Measurements from ENCODE around the gene P3H4.

DNA sequence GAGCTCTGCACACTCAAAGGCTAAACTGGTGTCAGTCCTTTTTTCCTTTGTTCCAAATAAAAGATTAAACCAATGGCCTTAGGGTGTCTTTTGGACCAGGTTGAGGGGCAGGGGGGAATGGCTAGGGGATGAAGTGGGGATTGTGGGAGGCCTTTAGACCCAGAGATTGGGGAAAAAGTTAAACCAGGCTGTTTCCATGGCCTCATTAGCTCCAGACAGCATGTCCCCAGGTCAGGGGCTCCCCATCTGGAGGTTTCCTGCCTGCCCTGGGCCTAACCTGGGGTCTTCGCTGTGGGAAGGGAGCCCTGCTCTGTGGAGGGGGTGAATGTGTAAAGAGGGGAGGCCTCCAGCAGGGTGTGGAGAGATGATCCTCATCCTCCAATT lies 11.4 kb upstream of the P3H4 start:
- TF ChIP-seq, protein P1, sequence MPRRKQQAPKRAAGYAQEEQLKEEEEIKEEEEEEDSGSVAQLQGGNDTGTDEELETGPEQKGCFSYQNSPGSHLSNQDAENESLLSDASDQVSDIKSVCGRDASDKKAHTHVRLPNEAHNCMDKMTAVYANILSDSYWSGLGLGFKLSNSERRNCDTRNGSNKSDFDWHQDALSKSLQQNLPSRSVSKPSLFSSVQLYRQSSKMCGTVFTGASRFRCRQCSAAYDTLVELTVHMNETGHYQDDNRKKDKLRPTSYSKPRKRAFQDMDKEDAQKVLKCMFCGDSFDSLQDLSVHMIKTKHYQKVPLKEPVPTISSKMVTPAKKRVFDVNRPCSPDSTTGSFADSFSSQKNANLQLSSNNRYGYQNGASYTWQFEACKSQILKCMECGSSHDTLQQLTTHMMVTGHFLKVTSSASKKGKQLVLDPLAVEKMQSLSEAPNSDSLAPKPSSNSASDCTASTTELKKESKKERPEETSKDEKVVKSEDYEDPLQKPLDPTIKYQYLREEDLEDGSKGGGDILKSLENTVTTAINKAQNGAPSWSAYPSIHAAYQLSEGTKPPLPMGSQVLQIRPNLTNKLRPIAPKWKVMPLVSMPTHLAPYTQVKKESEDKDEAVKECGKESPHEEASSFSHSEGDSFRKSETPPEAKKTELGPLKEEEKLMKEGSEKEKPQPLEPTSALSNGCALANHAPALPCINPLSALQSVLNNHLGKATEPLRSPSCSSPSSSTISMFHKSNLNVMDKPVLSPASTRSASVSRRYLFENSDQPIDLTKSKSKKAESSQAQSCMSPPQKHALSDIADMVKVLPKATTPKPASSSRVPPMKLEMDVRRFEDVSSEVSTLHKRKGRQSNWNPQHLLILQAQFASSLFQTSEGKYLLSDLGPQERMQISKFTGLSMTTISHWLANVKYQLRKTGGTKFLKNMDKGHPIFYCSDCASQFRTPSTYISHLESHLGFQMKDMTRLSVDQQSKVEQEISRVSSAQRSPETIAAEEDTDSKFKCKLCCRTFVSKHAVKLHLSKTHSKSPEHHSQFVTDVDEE (CRISPR knock-in tag; IDR thresholded peaks at IDR 0.05), result no peak
- no peak for TF ChIP-seq SNAI2 (CRISPR knock-in tag; IDR thresholded peaks at IDR 0.05)
- no peak for TF ChIP-seq OSR1 (CRISPR knock-in tag; IDR thresholded peaks at IDR 0.05)
- no peak for TF ChIP-seq ARNTL (CRISPR knock-in tag; IDR thresholded peaks at IDR 0.05; ENCODE audit: borderline replicate concordance, low read depth)
- no peak for TF ChIP-seq TOX (CRISPR knock-in tag; IDR thresholded peaks at IDR 0.05; ENCODE audit: borderline replicate concordance)
- no peak for TF ChIP-seq ISL1 (CRISPR knock-in tag; IDR thresholded peaks at IDR 0.05)

Data from SK-N-SH treated with all-trans-retinoic acid at 6 μM for 48 hours (cell line).